Measurements from ENCODE around the gene IMMP2L. TPM values are rescaled to one million over a fixed set of nuclear protein-coding genes. Genes with fewer than 3 reads are reported as not detected.

Gene IMMP2L
- total and polyA plus RNA-seq, 4 donors: 24.3 to 32.9 (median 26.8) TPM

- 93 to 95% methylated on average over 2 of the region's 2 CpGs for WGBS, 2 donors
- no peak overlapping the region for H3K27ac ChIP-seq (ENCODE audit: low read depth in 1 of 2, low read length in 2 of 2)
- H3K4me1 ChIP-seq (ENCODE audit: control insufficient read depth in 1 of 2, insufficient read depth in 2 of 2, low read length in 2 of 2): no peaks in the 10 kb centered on the region
- H3K27me3 ChIP-seq (ENCODE audit: control insufficient read depth in 1 of 2, insufficient read depth in 2 of 2, low read length in 1 of 2): no peaks in the 10 kb centered on the region
- no peaks in the 10 kb centered on the region for H3K36me3 ChIP-seq (ENCODE audit: control insufficient read depth in 1 of 2, insufficient read depth in 2 of 2, low read length in 1 of 2)
- DNase-seq (no peak), ATAC-seq (ENCODE audit: low FRiP score) (no peak)
- no peaks in the 10 kb centered on the region for H3K9me3 ChIP-seq (ENCODE audit: control insufficient read depth, low read length)
- intact Hi-C loops (cut with DNase I): no loop called here
- H3K4me3 ChIP-seq (ENCODE audit: low read length in 2 of 2): no peak overlapping the region
Measured at GRCh38 chr7:110721395-110721794, 840.9 kb downstream of the IMMP2L start.

- ATAC-seq (ENCODE audit: low FRiP score) (no peak), DNase-seq (no peak)
- Histone ChIP-seq H3K36me3 (ENCODE audit: control insufficient read depth in 1 of 2, insufficient read depth in 2 of 2, low read length in 1 of 2) (no peaks in the 10 kb centered on the region), H3K27ac (ENCODE audit: low read depth in 1 of 2, low read length in 2 of 2) (no peak overlapping the region), H3K4me1 (ENCODE audit: control insufficient read depth in 1 of 2, insufficient read depth in 2 of 2, low read length in 2 of 2) (no peaks in the 10 kb centered on the region), H3K4me3 (ENCODE audit: low read length in 2 of 2) (no peak overlapping the region), H3K27me3 (ENCODE audit: control insufficient read depth in 1 of 2, insufficient read depth in 2 of 2, low read length in 1 of 2) (no peaks in the 10 kb centered on the region), H3K9me3 (ENCODE audit: control insufficient read depth, low read length) (no peaks in the 10 kb centered on the region)
- intact Hi-C loops (cut with DNase I): no loop called here
- WGBS, 2 donors: 78 to 81% methylated on average over 3 of the region's 3 CpGs
Measured at GRCh38 chr7:110720626-110721025, 841.7 kb downstream of the IMMP2L start.

- intact Hi-C loops (cut with DNase I): no loop called here
- Histone ChIP-seq H3K4me1 (ENCODE audit: control insufficient read depth in 1 of 2, insufficient read depth in 2 of 2, low read length in 2 of 2) (no peaks in the 10 kb centered on the region), H3K27me3 (ENCODE audit: control insufficient read depth in 1 of 2, insufficient read depth in 2 of 2, low read length in 1 of 2) (no peaks in the 10 kb centered on the region), H3K9me3 (ENCODE audit: control insufficient read depth, low read length) (no peaks in the 10 kb centered on the region), H3K4me3 (ENCODE audit: low read length in 2 of 2) (no peak overlapping the region), H3K36me3 (ENCODE audit: control insufficient read depth in 1 of 2, insufficient read depth in 2 of 2, low read length in 1 of 2) (no peaks in the 10 kb centered on the region), H3K27ac (ENCODE audit: low read depth in 1 of 2, low read length in 2 of 2) (no peak overlapping the region)
- DNase-seq: no peak
- ATAC-seq (ENCODE audit: low FRiP score): no peak
- WGBS, 2 donors: 14 to 42% methylated on average over 3 of the region's 3 CpGs
Measured at GRCh38 chr7:110719741-110720140, 842.6 kb downstream of the IMMP2L start.

- intact Hi-C loops (cut with DNase I): no loop called here
- no peak for DNase-seq
- ATAC-seq (ENCODE audit: low FRiP score): no peak
- Histone ChIP-seq H3K4me3 (ENCODE audit: low read length in 2 of 2) (no peak overlapping the region), H3K27me3 (ENCODE audit: control insufficient read depth in 1 of 2, insufficient read depth in 2 of 2, low read length in 1 of 2) (no peaks in the 10 kb centered on the region), H3K9me3 (ENCODE audit: control insufficient read depth, low read length) (no peaks in the 10 kb centered on the region), H3K4me1 (ENCODE audit: control insufficient read depth in 1 of 2, insufficient read depth in 2 of 2, low read length in 2 of 2) (no peaks in the 10 kb centered on the region), H3K27ac (ENCODE audit: low read depth in 1 of 2, low read length in 2 of 2) (no peak overlapping the region), H3K36me3 (ENCODE audit: control insufficient read depth in 1 of 2, insufficient read depth in 2 of 2, low read length in 1 of 2) (no peaks in the 10 kb centered on the region)
- WGBS, 2 donors: 39 to 41% methylated on average over 3 of the region's 3 CpGs
Measured at GRCh38 chr7:110718503-110719205, 843.6 kb downstream of the IMMP2L start.

GRCh38 chr7:110704225-110704624 lies 858.1 kb downstream of the IMMP2L start:
- 92 to 93% methylated on average over 2 of the region's 2 CpGs for WGBS, 2 donors

GRCh38 chr7:110698576-110698975 lies 863.7 kb downstream of the IMMP2L start:
- H3K27me3 ChIP-seq (ENCODE audit: control insufficient read depth in 1 of 2, insufficient read depth in 2 of 2, low read length in 1 of 2): no peaks in the 10 kb centered on the region
- no peak for ATAC-seq (ENCODE audit: low FRiP score)
- intact Hi-C loops (cut with DNase I): no loop called here
- H3K27ac ChIP-seq (ENCODE audit: low read depth in 1 of 2, low read length in 2 of 2): no peak overlapping the region
- H3K36me3 ChIP-seq (ENCODE audit: control insufficient read depth in 1 of 2, insufficient read depth in 2 of 2, low read length in 1 of 2): no peaks in the 10 kb centered on the region
- H3K4me1 ChIP-seq (ENCODE audit: control insufficient read depth in 1 of 2, insufficient read depth in 2 of 2, low read length in 2 of 2): no peaks in the 10 kb centered on the region
- 76 to 80% methylated on average over 3 of the region's 3 CpGs for WGBS, 2 donors
- H3K4me3 ChIP-seq (ENCODE audit: low read length in 2 of 2): no peak overlapping the region
- H3K9me3 ChIP-seq (ENCODE audit: control insufficient read depth, low read length): no peaks in the 10 kb centered on the region
- no peak for DNase-seq

More at GRCh38 chr7:110704225-110704624, 858.1 kb downstream of the IMMP2L start:
- ATAC-seq (ENCODE audit: low FRiP score) (no peak), DNase-seq (no peak)
- intact Hi-C loops (cut with DNase I): no loop called here
- Histone ChIP-seq H3K9me3 (ENCODE audit: control insufficient read depth, low read length) (no peaks in the 10 kb centered on the region), H3K36me3 (ENCODE audit: control insufficient read depth in 1 of 2, insufficient read depth in 2 of 2, low read length in 1 of 2) (no peaks in the 10 kb centered on the region), H3K27me3 (ENCODE audit: control insufficient read depth in 1 of 2, insufficient read depth in 2 of 2, low read length in 1 of 2) (no peaks in the 10 kb centered on the region), H3K4me3 (ENCODE audit: low read length in 2 of 2) (no peak overlapping the region), H3K27ac (ENCODE audit: low read depth in 1 of 2, low read length in 2 of 2) (no peak overlapping the region), H3K4me1 (ENCODE audit: control insufficient read depth in 1 of 2, insufficient read depth in 2 of 2, low read length in 2 of 2) (no peaks in the 10 kb centered on the region)

- DNase-seq (no peak), ATAC-seq (ENCODE audit: low FRiP score) (no peak)
- H3K27me3 ChIP-seq (ENCODE audit: control insufficient read depth in 1 of 2, insufficient read depth in 2 of 2, low read length in 1 of 2): no peaks in the 10 kb centered on the region
- intact Hi-C loops (cut with DNase I): no loop called here
- no peak overlapping the region for H3K4me3 ChIP-seq (ENCODE audit: low read length in 2 of 2)
- no peaks in the 10 kb centered on the region for H3K9me3 ChIP-seq (ENCODE audit: control insufficient read depth, low read length)
- no peaks in the 10 kb centered on the region for H3K4me1 ChIP-seq (ENCODE audit: control insufficient read depth in 1 of 2, insufficient read depth in 2 of 2, low read length in 2 of 2)
- no peak overlapping the region for H3K27ac ChIP-seq (ENCODE audit: low read depth in 1 of 2, low read length in 2 of 2)
- H3K36me3 ChIP-seq (ENCODE audit: control insufficient read depth in 1 of 2, insufficient read depth in 2 of 2, low read length in 1 of 2): no peaks in the 10 kb centered on the region
Measured at GRCh38 chr7:110693344-110693743, 868.9 kb downstream of the IMMP2L start.

GRCh38 chr7:110688908-110689307 lies 873.4 kb downstream of the IMMP2L start:
- DNase-seq (no peak), ATAC-seq (ENCODE audit: low FRiP score) (no peak)
- Histone ChIP-seq H3K27me3 (ENCODE audit: control insufficient read depth in 1 of 2, insufficient read depth in 2 of 2, low read length in 1 of 2) (no peaks in the 10 kb centered on the region), H3K4me3 (ENCODE audit: low read length in 2 of 2) (no peak overlapping the region), H3K9me3 (ENCODE audit: control insufficient read depth, low read length) (peaks cover 2% of the 10 kb centered on the region), H3K36me3 (ENCODE audit: control insufficient read depth in 1 of 2, insufficient read depth in 2 of 2, low read length in 1 of 2) (no peaks in the 10 kb centered on the region), H3K27ac (ENCODE audit: low read depth in 1 of 2, low read length in 2 of 2) (no peak overlapping the region), H3K4me1 (ENCODE audit: control insufficient read depth in 1 of 2, insufficient read depth in 2 of 2, low read length in 2 of 2) (no peaks in the 10 kb centered on the region)
- 77 to 81% methylated on average over 2 of the region's 2 CpGs for WGBS, 2 donors
- intact Hi-C loops (cut with DNase I): no loop called here

GRCh38 chr7:110685899-110686298 lies 876.4 kb downstream of the IMMP2L start:
- H3K27ac ChIP-seq (ENCODE audit: low read depth in 1 of 2, low read length in 2 of 2): no peak overlapping the region
- ATAC-seq (ENCODE audit: low FRiP score): no peak
- no peak for DNase-seq
- no peak overlapping the region for H3K4me3 ChIP-seq (ENCODE audit: low read length in 2 of 2)
- no peaks in the 10 kb centered on the region for H3K36me3 ChIP-seq (ENCODE audit: control insufficient read depth in 1 of 2, insufficient read depth in 2 of 2, low read length in 1 of 2)
- H3K9me3 ChIP-seq (ENCODE audit: control insufficient read depth, low read length): peaks cover 2% of the 10 kb centered on the region
- no peaks in the 10 kb centered on the region for H3K27me3 ChIP-seq (ENCODE audit: control insufficient read depth in 1 of 2, insufficient read depth in 2 of 2, low read length in 1 of 2)
- intact Hi-C loops (cut with DNase I): no loop called here
- no peaks in the 10 kb centered on the region for H3K4me1 ChIP-seq (ENCODE audit: control insufficient read depth in 1 of 2, insufficient read depth in 2 of 2, low read length in 2 of 2)
